Caco-2 (cell line): ENCODE data around the gene NDRG4. TPM values are rescaled to one million over a fixed set of nuclear protein-coding genes. Genes with fewer than 3 reads are reported as not detected.

Experiments used
- BruUV-seq: library from RNA; stranded (reverse); fragments of 400-500 nt; replicated peaks from 2 replicates; lab custom pipeline; 2021; lab: Mats Ljungman, UMichigan
- CTCF ChIA-PET: fragments of 300-600 bp; sonication (Branson Sonifier 250); formaldehyde crosslinking; loops from one replicate; lab custom pipeline; 2022; ENCODE audit warnings: antibody characterized with exemption; lab: Charles Lee
- POLR2A ChIA-PET: fragments of 300-600 bp; sonication (Branson Sonifier 250); formaldehyde crosslinking; loops from one replicate; lab custom pipeline; 2022; ENCODE audit warnings: antibody characterized with exemption; lab: Charles Lee
- DNase-seq, 2 experiments: peaks; one replicate each; pipeline versions ENCODE4 v3.0.0 to v3.0.0-alpha.2; 2020 to 2022
- H3K27me3 ChIP-seq: replicated peaks from 2 replicates; pipeline ENCODE4 v1.6.0; 2011; ENCODE audit warnings: low read length; ENCODE audit not compliant: control insufficient read depth, insufficient read depth
- H3K36me3 ChIP-seq: 2 replicates; pipeline ENCODE4 v1.5.1; 2011; ENCODE audit warnings: low read length; ENCODE audit not compliant: control insufficient read depth, insufficient read depth
- H3K4me1 ChIP-seq: fragments of 250-450 bp; sonication (Bioruptor Pico); 2 replicates; pipeline ENCODE4 v1.5.1; 2020; ENCODE audit warnings: mild to moderate bottlenecking
- H3K4me3 ChIP-seq: 2 replicates; pipeline ENCODE4 v1.5.1; 2011; ENCODE audit warnings: low read depth, mild to moderate bottlenecking, control low read depth, low read length
- H3K9me3 ChIP-seq: fragments of 250-450 bp; sonication (Bioruptor Pico); 2 replicates; pipeline ENCODE4 v1.5.1; 2020; ENCODE audit warnings: mild to moderate bottlenecking, moderate library complexity
- H3K27ac Mint-ChIP-seq: one replicate; pipeline ENCODE4 v1.8.0; 2022; ENCODE audit warnings: mixed read lengths; ENCODE audit not compliant: unreplicated experiment
- H3K27me3 Mint-ChIP-seq: one replicate; pipeline ENCODE4 v1.8.0; 2022; ENCODE audit warnings: mixed read lengths; ENCODE audit not compliant: insufficient read depth, unreplicated experiment
- H3K36me3 Mint-ChIP-seq: one replicate; pipeline ENCODE4 v1.8.0; 2022; ENCODE audit warnings: mild to moderate bottlenecking, mixed read lengths; ENCODE audit not compliant: insufficient read depth, unreplicated experiment
- H3K4me1 Mint-ChIP-seq: one replicate; pipeline ENCODE4 v1.8.0; 2022; ENCODE audit warnings: low read depth, mixed read lengths; ENCODE audit not compliant: unreplicated experiment
- H3K4me3 Mint-ChIP-seq: one replicate; pipeline ENCODE4 v1.8.0; 2022; ENCODE audit warnings: mild to moderate bottlenecking, moderate library complexity, mixed read lengths; ENCODE audit not compliant: unreplicated experiment
- H3K9me3 Mint-ChIP-seq: one replicate; pipeline ENCODE4 v1.8.0; 2022; ENCODE audit warnings: mixed read lengths; ENCODE audit not compliant: unreplicated experiment
- intact Hi-C: fragments of 100-400 bp; cut with micrococcal nuclease; formaldehyde crosslinking; loops from one replicate; pipeline ENCODE4 v1.10.0; 2022; ENCODE audit not compliant: unreplicated experiment
- total RNA-seq: library from RNA; stranded (reverse); gene quantifications from 2 replicates; pipeline ENCODE4 v1.2.3, GENCODE V29; 2022
- TF ChIP-seq, protein P1 (sequence below), 2 experiments: fragments of 200-600 bp in 1 of 2; IDR thresholded peaks; 1 replicate in 1 of 2; 2 replicates in 1 of 2; pipeline versions ENCODE4 v1.5.1 to v1.8.0; 2011 to 2022; ENCODE audit warnings: antibody characterized with exemption in 1 of 2, control low read depth in 1 of 2, inconsistent platforms in 1 of 2, low read depth in 1 of 2, low read length in 1 of 2, mild to moderate bottlenecking in 1 of 2, moderate library complexity in 1 of 2; ENCODE audit not compliant: insufficient read depth in 1 of 2, severe bottlenecking in 1 of 2, unreplicated experiment in 1 of 2

Gene NDRG4
- total RNA-seq, 1 experiment from 2014 or later = 10.7 TPM

DNA sequence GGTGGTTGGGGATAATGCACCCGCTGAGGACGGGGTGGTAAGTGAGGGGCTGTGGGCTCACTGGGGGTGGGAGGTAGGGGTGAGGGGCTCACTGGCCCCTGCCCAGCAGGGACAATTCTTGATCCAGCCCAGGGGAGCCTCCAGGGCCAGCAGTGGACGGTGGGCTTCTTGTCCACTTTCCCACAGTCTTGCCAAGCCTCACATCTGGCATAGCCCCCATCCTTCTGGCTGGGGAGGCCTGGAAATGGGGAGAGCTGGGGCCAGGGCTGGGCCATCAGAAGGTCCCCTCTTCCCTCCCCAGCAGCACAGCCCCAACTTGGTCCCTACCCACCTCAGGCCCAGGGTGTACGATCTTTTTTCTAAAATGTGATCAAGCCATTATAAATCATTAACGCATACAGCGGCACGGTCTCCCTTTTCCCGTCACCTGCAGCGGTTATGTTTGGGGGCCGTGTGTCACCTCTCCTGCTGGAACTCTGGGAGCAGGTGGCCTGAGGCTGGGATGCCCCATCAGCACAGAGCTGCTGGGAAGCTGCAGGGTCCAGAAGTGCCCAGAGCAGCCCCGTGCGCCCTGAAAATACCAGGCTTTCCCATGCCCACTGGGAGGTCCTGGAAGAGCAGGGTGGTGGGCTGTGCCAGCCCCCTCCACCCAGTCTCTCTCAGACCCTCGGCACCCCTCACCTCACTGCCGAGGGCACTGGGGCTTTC lies 8.2 kb downstream of the NDRG4 start:
- Histone ChIP-seq H3K27me3 (no peaks in the 10 kb centered on the region), H3K4me1 (no peaks in the 10 kb centered on the region; the same call in 1 of the 2 replicates), H3K4me3 (no peak overlapping the region), H3K36me3 (no peaks in the 10 kb centered on the region), H3K9me3 (no peaks in the 10 kb centered on the region)
- Mint-ChIP-seq H3K4me1 (peaks cover 8% of the 10 kb centered on the region), H3K27ac (no peak overlapping the region), H3K4me3 (no peak overlapping the region), H3K27me3 (no peaks in the 10 kb centered on the region), H3K9me3 (no peaks in the 10 kb centered on the region), H3K36me3 (peaks cover 50% of the 10 kb centered on the region)
- no peak for DNase-seq
- ChIA-PET CTCF (interaction anchor here (2.0 kb wide), 1 partner anchor 153 kb away, joined by 11 read pairs; no protein-coding TSS in a partner anchor), POLR2A (no interaction called here)
- intact Hi-C loops = no loop called here
- TF ChIP-seq, protein P1, sequence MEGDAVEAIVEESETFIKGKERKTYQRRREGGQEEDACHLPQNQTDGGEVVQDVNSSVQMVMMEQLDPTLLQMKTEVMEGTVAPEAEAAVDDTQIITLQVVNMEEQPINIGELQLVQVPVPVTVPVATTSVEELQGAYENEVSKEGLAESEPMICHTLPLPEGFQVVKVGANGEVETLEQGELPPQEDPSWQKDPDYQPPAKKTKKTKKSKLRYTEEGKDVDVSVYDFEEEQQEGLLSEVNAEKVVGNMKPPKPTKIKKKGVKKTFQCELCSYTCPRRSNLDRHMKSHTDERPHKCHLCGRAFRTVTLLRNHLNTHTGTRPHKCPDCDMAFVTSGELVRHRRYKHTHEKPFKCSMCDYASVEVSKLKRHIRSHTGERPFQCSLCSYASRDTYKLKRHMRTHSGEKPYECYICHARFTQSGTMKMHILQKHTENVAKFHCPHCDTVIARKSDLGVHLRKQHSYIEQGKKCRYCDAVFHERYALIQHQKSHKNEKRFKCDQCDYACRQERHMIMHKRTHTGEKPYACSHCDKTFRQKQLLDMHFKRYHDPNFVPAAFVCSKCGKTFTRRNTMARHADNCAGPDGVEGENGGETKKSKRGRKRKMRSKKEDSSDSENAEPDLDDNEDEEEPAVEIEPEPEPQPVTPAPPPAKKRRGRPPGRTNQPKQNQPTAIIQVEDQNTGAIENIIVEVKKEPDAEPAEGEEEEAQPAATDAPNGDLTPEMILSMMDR (IDR thresholded peaks at IDR 0.05; ENCODE audit: insufficient read depth in 1 of 2, low read depth in 1 of 2, low read length in 1 of 2, severe bottlenecking in 1 of 2, unreplicated experiment in 1 of 2) = no peak
- no TSS peak for BruUV-seq

DNA sequence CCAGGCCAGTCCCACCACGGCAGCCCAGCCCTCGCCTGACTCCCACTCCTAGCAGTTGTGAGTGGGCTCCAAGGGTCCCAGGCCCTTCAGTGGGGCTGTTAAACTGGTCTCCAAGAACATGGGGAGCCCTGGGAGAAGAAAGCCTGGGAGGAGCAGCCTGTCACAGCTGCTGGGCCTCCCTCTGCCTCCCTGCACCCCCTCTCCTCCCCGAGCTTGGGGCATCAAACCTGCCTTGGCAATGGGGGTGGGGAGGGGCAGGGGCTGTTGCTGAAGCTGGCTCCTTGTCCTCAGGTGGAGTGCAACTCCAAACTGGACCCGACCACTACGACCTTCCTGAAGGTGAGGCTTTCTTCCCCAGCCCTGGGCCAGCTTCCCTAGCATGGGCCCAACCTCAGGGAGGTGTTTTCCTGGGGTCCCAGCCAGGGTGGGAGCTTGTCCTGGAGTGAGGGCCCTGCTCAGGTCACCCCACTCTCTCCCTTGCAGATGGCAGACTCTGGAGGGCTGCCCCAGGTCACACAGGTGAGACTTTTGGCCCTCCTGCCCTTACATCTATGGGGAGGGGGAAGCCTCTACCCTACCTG lies 8.8 kb downstream of the NDRG4 start:
- Mint-ChIP-seq H3K4me1 (peaks cover 15% of the 10 kb centered on the region), H3K27ac (no peak overlapping the region), H3K4me3 (no peak overlapping the region), H3K9me3 (no peaks in the 10 kb centered on the region), H3K36me3 (peaks cover 50% of the 10 kb centered on the region), H3K27me3 (no peaks in the 10 kb centered on the region)
- Histone ChIP-seq H3K4me1 (peaks cover 5% of the 10 kb centered on the region), H3K4me3 (no peak overlapping the region), H3K9me3 (no peaks in the 10 kb centered on the region), H3K36me3 (no peaks in the 10 kb centered on the region), H3K27me3 (no peaks in the 10 kb centered on the region)
- intact Hi-C loops = no loop called here
- TF ChIP-seq, protein P1 (IDR thresholded peaks at IDR 0.05; ENCODE audit: insufficient read depth in 1 of 2, low read depth in 1 of 2, low read length in 1 of 2, severe bottlenecking in 1 of 2, unreplicated experiment in 1 of 2) = no peak
- ChIA-PET POLR2A (no interaction called here), CTCF (interaction anchor here (2.0 kb wide), 1 partner anchor 152 kb away, joined by 11 read pairs; no protein-coding TSS in a partner anchor)
- no peak for DNase-seq
- no TSS peak for BruUV-seq

DNA sequence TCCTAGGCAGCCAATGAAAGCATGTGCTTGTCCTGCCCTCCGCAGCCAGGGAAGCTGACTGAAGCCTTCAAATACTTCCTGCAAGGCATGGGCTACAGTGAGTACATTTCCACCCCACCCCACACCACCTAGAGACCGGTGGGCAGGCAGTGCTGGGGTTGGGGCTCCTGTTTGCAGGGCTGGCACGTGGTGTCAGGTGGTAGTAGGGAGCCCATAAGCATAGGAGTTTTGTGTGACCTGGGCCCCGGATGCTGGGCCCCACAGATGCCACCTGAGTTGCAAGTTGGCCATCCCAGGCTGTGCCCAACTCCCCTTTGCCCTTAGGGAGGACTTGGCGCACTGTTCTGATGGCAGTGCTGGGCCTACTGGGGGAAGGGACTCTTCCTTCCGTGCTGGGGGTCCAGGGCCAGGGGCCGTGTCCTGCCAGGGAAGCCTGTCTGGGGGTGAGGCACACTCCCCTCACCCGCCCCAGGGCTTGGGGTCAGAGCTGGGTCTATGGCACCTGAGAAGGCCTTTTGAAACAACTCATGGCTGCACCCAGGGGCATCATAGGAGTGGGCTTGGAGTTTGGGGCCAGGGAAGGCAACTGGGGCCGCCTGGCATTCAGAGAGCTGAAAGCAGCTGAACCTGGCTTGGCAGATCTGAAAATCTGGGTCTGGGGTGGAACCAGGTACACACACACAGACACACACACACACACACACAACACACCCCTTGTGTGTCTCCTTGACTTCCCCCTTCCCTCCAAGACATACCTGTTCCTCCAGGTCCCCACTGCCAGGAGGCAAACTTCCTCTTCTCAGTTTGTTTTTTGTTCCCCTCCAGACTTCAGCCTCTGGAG lies 9.5 kb downstream of the NDRG4 start:
- H3K9me3 ChIP-seq = no peaks in the 10 kb centered on the region
- no peaks in the 10 kb centered on the region for H3K27me3 Mint-ChIP-seq
- no peak overlapping the region for H3K4me3 ChIP-seq
- POLR2A ChIA-PET = no interaction called here
- BruUV-seq = no TSS peak
- TF ChIP-seq, protein P1 (IDR thresholded peaks at IDR 0.05; ENCODE audit: insufficient read depth in 1 of 2, low read depth in 1 of 2, low read length in 1 of 2, severe bottlenecking in 1 of 2, unreplicated experiment in 1 of 2) = no peak
- no peaks in the 10 kb centered on the region for H3K9me3 Mint-ChIP-seq
- no peaks in the 10 kb centered on the region for H3K27me3 ChIP-seq
- intact Hi-C loops = no loop called here
- H3K4me3 Mint-ChIP-seq = no peak overlapping the region
- CTCF ChIA-PET = interaction anchor here (0.6 to 2.0 kb wide), 2 partner anchors 65 to 152 kb away, joined by 3 to 11 read pairs; no protein-coding TSS in a partner anchor
- peaks cover 11% of the 10 kb centered on the region for H3K4me1 ChIP-seq
- DNase-seq = peak in 1 of 2 experiments; percentile 39
- peaks cover 50% of the 10 kb centered on the region for H3K36me3 Mint-ChIP-seq
- no peaks in the 10 kb centered on the region for H3K36me3 ChIP-seq
- H3K4me1 Mint-ChIP-seq = peaks cover 20% of the 10 kb centered on the region
- H3K27ac Mint-ChIP-seq = no peak overlapping the region
